Measurements from ENCODE around the gene NCAPD2.

GRCh38 chr12:6533653-6533922, 39.7 kb downstream of the NCAPD2 start:
- TF ChIP-seq CTCF (IDR thresholded peaks at IDR 0.05): no peak
- TF ChIP-seq ZFX (IDR thresholded peaks at IDR 0.05; ENCODE audit: borderline replicate concordance): no peak
